ENCODE measurements around the gene SMAD3.

DNA sequence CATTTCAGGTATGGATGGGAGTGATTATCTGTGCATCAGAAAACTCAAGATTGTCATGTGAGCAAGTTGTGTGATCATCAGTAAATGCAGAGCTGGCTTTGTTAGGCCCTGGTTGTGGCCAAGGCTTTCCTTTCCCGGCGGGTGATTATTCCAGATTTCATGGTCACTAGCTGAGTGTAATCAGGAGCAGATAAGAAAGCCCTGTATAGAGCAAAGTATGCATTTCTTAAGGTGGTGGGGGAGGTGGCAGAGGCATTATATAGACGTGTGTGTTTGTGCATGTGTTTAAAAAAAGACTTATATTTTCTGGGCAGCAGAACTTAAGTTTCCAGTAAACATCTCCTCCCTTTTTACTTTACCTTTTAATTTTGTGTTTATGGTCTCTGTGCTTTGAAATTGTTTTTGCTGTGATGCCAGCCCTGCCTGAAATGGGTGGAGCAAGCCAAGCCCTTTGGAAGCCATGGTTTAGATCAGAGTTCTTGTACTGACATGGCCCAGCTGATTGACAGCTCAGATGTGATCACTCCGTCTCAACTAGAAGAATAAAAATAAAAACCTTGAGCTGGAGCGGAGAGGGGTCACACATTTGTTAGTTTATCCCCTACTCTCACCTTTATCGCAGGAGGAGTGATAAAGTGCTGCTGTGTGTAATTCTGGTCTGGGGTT lies 22.2 kb downstream of the SMAD3 start:
- TF ChIP-seq EZH2 (IDR thresholded peaks at IDR 0.05; ENCODE audit: low read depth) (no peak), CTCF (conservative IDR thresholded peaks at IDR 0.05) (no peak)

Measured in PC-9 (cell line).